ENCODE measurements around the gene TDG.

The TDG gene

DNA sequence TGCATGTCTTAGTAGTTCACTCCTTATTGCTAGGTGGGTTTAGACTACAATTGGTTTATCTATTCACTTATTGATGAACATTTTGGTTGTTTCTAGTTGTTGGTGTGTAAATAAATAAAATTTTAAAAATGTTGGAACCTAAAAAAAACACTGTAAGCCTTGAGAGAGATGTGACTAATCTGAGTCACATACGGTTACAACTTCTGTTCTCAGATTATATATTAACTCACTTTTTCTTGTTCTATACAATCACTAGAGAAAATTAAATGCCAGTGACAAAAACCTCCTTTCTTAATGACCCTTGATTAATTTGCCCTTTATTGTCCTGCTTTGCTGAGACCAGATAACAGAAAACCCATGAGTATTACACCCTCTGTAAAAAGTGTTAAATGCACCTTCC is 7.1 kb upstream of the TDG start:
- Histone ChIP-seq H3K27me3 (replicated peaks; ENCODE audit: control insufficient read depth, insufficient read depth, low read length, poor library complexity, severe bottlenecking) (no peaks in the 10 kb centered on the region), H3K4me3 (ENCODE audit: insufficient read depth, low read depth, low read length, poor library complexity, severe bottlenecking) (no peak overlapping the region), H3K9me3 (ENCODE audit: control insufficient read depth, low read length) (no peaks in the 10 kb centered on the region), H3K27ac (ENCODE audit: insufficient read depth, low read length, poor library complexity, severe bottlenecking) (no peak overlapping the region), H3K36me3 (ENCODE audit: control insufficient read depth, insufficient read depth, low read length) (peaks cover 9% of the 10 kb centered on the region), H3K4me1 (ENCODE audit: control insufficient read depth, insufficient read depth, low read length, poor library complexity, severe bottlenecking) (peaks cover 15% of the 10 kb centered on the region)
- no peak for DNase-seq

DNA sequence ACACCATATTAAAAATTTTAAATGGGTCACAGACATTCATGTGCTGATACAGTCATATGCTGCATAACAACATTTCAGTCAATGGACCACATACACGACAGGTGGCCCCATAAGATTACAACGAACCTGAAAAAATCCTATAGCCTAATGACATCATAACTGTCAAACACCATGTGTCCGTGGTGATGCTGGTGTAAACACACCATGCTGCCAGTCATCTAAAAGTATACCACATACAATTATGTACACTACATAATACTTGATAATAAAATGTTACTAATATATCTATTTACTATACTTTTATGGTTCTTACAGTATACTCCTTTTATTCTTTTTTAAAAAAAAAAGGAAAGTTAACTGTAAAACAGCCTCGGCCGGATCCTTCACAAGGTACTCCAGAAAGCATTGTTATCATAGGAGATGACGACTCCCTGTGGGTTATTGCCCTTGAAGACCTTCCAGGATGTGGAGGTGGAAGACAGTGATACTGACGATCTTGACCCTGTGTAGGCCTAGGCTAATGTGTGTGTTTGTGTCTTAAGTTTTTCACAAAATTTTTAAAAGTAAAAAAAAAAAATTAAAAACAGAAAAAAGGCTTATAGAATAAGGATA is 5.0 kb upstream of the TDG start:
- no peaks in the 10 kb centered on the region for H3K27me3 ChIP-seq (replicated peaks; ENCODE audit: control insufficient read depth, insufficient read depth, low read length, poor library complexity, severe bottlenecking)
- no peak overlapping the region for H3K27ac ChIP-seq (ENCODE audit: insufficient read depth, low read length, poor library complexity, severe bottlenecking)
- no peak overlapping the region for H3K4me3 ChIP-seq (ENCODE audit: insufficient read depth, low read depth, low read length, poor library complexity, severe bottlenecking)
- no peak for DNase-seq
- H3K4me1 ChIP-seq (ENCODE audit: control insufficient read depth, insufficient read depth, low read length, poor library complexity, severe bottlenecking) = peaks cover 19% of the 10 kb centered on the region
- no peaks in the 10 kb centered on the region for H3K36me3 ChIP-seq (ENCODE audit: control insufficient read depth, insufficient read depth, low read length)
- H3K9me3 ChIP-seq (ENCODE audit: control insufficient read depth, low read length) = no peaks in the 10 kb centered on the region

DNA sequence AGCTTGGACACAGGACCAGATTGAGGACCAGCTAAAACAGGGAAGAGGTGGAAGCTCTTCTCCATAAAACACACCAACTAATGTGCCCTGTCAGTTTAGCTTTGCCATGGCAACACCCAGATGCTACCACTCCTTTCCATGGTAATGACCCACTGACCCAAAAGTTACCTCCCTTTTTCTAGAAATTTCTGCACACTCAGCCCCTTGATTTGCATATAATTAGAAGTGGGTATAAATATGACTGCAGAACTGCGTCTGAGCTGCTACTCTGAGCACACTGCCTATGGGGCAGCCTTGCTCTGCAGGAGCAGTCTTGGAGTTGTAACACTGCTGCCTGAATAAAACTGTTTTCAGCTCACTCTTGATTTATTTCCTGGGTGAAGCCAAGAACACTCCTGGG is 3.2 kb upstream of the TDG start:
- no peak overlapping the region for H3K27ac ChIP-seq (ENCODE audit: insufficient read depth, low read length, poor library complexity, severe bottlenecking)
- H3K4me1 ChIP-seq (ENCODE audit: control insufficient read depth, insufficient read depth, low read length, poor library complexity, severe bottlenecking) = peaks cover 19% of the 10 kb centered on the region
- H3K4me3 ChIP-seq (ENCODE audit: insufficient read depth, low read depth, low read length, poor library complexity, severe bottlenecking) = no peak overlapping the region
- H3K9me3 ChIP-seq (ENCODE audit: control insufficient read depth, low read length) = no peaks in the 10 kb centered on the region
- DNase-seq = no peak
- H3K27me3 ChIP-seq (replicated peaks; ENCODE audit: control insufficient read depth, insufficient read depth, low read length, poor library complexity, severe bottlenecking) = no peaks in the 10 kb centered on the region
- no peaks in the 10 kb centered on the region for H3K36me3 ChIP-seq (ENCODE audit: control insufficient read depth, insufficient read depth, low read length)

DNA sequence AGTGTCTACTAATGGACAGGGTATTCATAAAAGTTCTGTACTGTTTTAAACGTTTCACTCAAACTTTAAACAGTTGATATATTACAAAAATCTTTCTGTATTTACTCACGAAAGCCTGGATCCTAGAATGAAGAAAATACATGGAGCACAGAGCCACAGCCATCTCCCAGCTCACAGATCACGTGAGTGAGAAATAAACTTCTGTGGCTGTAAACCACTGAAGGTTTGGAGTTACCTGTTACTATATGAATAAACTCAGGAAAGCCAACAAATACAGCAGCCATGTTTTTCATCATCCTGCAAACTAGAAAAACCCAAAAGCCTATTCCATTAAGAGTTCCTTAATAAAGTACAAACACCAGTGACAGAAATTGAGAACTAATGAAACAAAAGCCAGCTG is 867 bp upstream of the TDG start:
- Histone ChIP-seq H3K4me1 (ENCODE audit: control insufficient read depth, insufficient read depth, low read length, poor library complexity, severe bottlenecking) (peaks cover 19% of the 10 kb centered on the region), H3K9me3 (ENCODE audit: control insufficient read depth, low read length) (no peaks in the 10 kb centered on the region), H3K27ac (ENCODE audit: insufficient read depth, low read length, poor library complexity, severe bottlenecking) (peak overlapping the region; percentile 86), H3K27me3 (replicated peaks; ENCODE audit: control insufficient read depth, insufficient read depth, low read length, poor library complexity, severe bottlenecking) (no peaks in the 10 kb centered on the region), H3K36me3 (ENCODE audit: control insufficient read depth, insufficient read depth, low read length) (no peaks in the 10 kb centered on the region), H3K4me3 (ENCODE audit: insufficient read depth, low read depth, low read length, poor library complexity, severe bottlenecking) (peak overlapping the region; percentile 64)
- no peak for DNase-seq

DNA sequence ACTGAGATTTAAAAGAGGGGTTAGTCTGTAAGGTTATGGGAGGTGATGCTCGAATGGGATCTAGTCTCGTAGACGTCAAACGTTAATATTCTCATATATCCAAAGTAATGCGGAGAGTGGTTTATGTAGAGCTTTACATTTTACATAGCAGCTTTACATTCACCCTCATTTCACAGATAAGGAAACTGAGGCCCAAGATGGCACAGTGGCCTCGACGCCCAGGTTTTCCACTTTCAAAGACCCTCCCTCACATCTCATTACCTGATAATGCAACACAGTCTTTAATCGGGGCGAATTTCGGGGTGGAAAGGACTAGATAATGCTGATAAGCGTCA is 450 bp upstream of the TDG start:
- no peaks in the 10 kb centered on the region for H3K9me3 ChIP-seq (ENCODE audit: control insufficient read depth, low read length)
- no peak for DNase-seq
- peak overlapping the region; percentile 64 for H3K4me3 ChIP-seq (ENCODE audit: insufficient read depth, low read depth, low read length, poor library complexity, severe bottlenecking)
- H3K4me1 ChIP-seq (ENCODE audit: control insufficient read depth, insufficient read depth, low read length, poor library complexity, severe bottlenecking) = peaks cover 19% of the 10 kb centered on the region
- no peaks in the 10 kb centered on the region for H3K36me3 ChIP-seq (ENCODE audit: control insufficient read depth, insufficient read depth, low read length)
- H3K27me3 ChIP-seq (replicated peaks; ENCODE audit: control insufficient read depth, insufficient read depth, low read length, poor library complexity, severe bottlenecking) = no peaks in the 10 kb centered on the region
- peak overlapping the region; percentile 86 for H3K27ac ChIP-seq (ENCODE audit: insufficient read depth, low read length, poor library complexity, severe bottlenecking)

DNA sequence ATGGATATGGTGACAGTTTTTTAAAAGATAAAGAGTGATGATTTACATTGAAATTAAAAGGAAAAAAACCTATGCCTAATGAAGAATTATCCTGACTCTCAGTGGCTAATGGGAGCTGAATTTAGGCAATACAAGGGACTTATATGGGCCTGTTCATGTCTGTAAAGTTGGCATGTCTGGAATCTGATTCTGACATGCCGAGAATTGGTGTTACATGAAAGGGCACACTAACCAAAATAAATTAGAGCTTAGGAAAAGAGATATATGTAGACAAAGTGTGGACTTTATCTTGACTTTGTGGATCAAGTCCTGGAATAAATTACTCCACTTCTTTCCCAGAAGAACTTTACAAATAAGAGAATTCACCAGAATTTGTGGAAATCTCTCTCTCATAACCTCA is 1.1 kb downstream of the TDG start:
- DNase-seq = no peak
- H3K27ac ChIP-seq (ENCODE audit: insufficient read depth, low read length, poor library complexity, severe bottlenecking) = peak overlapping the region; percentile 86
- peaks cover 19% of the 10 kb centered on the region for H3K4me1 ChIP-seq (ENCODE audit: control insufficient read depth, insufficient read depth, low read length, poor library complexity, severe bottlenecking)
- no peaks in the 10 kb centered on the region for H3K36me3 ChIP-seq (ENCODE audit: control insufficient read depth, insufficient read depth, low read length)
- H3K4me3 ChIP-seq (ENCODE audit: insufficient read depth, low read depth, low read length, poor library complexity, severe bottlenecking) = peak overlapping the region; percentile 64
- no peaks in the 10 kb centered on the region for H3K9me3 ChIP-seq (ENCODE audit: control insufficient read depth, low read length)
- H3K27me3 ChIP-seq (replicated peaks; ENCODE audit: control insufficient read depth, insufficient read depth, low read length, poor library complexity, severe bottlenecking) = no peaks in the 10 kb centered on the region

DNA sequence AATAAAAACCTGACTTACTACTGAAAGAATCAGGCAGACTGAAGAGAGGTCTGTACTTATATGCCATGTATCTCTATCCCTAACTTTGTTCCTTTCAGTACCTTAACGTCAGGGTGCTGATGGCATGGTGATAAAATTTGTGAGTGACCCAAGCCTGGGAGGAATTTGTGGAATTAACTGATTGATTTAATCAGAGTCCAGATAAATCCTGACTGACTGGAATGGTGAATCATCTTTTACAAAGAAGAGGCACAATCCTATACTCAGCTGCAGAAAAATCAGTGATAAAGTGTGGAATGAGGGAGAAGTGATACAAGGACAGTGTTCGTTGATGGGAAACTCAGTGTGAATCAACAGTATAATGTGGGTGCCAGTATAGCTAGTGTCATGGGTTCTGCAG is 3.7 kb downstream of the TDG start:
- H3K27me3 ChIP-seq (replicated peaks; ENCODE audit: control insufficient read depth, insufficient read depth, low read length, poor library complexity, severe bottlenecking) = no peaks in the 10 kb centered on the region
- no peak overlapping the region for H3K4me3 ChIP-seq (ENCODE audit: insufficient read depth, low read depth, low read length, poor library complexity, severe bottlenecking)
- DNase-seq = no peak
- H3K27ac ChIP-seq (ENCODE audit: insufficient read depth, low read length, poor library complexity, severe bottlenecking) = no peak overlapping the region
- peaks cover 17% of the 10 kb centered on the region for H3K4me1 ChIP-seq (ENCODE audit: control insufficient read depth, insufficient read depth, low read length, poor library complexity, severe bottlenecking)
- no peaks in the 10 kb centered on the region for H3K36me3 ChIP-seq (ENCODE audit: control insufficient read depth, insufficient read depth, low read length)
- no peaks in the 10 kb centered on the region for H3K9me3 ChIP-seq (ENCODE audit: control insufficient read depth, low read length)

DNA sequence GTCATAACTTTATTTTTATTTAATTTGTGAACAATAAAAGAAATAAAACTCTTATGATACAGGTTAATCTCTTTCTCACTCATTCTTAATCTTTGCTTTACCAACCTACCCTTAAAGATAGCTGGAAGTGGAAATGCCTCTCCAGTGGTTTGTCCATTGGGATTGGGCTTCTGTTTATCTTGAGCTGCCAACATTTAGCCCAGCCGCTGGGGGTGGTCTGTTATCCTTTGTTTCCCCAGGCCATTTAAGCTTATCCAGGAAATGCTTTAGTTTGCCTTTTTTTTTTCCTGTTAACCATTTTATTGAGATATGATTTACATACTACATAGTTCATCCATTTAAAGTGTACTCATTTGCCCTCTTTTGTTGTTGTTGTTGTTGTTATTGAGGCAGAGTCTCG is 8.2 kb downstream of the TDG start:
- Histone ChIP-seq H3K4me1 (ENCODE audit: control insufficient read depth, insufficient read depth, low read length, poor library complexity, severe bottlenecking) (no peaks in the 10 kb centered on the region), H3K9me3 (ENCODE audit: control insufficient read depth, low read length) (no peaks in the 10 kb centered on the region), H3K27me3 (replicated peaks; ENCODE audit: control insufficient read depth, insufficient read depth, low read length, poor library complexity, severe bottlenecking) (no peaks in the 10 kb centered on the region), H3K36me3 (ENCODE audit: control insufficient read depth, insufficient read depth, low read length) (peaks cover 20% of the 10 kb centered on the region), H3K4me3 (ENCODE audit: insufficient read depth, low read depth, low read length, poor library complexity, severe bottlenecking) (no peak overlapping the region), H3K27ac (ENCODE audit: insufficient read depth, low read length, poor library complexity, severe bottlenecking) (no peak overlapping the region)
- DNase-seq = no peak

DNA sequence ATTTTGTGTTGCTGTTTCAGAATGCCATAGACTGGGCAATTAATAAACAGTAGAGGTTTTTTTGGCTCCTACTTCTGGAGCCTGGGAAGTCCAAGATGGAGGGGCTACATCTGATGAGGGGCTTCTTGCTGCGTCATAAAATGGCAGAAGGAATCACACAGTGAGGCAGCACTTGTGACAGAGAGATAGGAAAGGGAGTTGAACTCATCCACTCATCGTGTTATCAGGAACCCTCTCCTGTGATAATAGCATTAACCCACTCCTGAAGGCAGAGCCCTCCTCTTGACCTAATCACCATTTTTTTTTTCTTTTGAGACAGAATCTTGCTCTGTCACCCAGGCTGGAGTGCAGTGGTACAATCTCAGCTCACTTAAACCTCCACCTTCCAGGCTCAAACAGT is 9.7 kb downstream of the TDG start:
- H3K9me3 ChIP-seq (ENCODE audit: control insufficient read depth, low read length) = no peaks in the 10 kb centered on the region
- no peaks in the 10 kb centered on the region for H3K4me1 ChIP-seq (ENCODE audit: control insufficient read depth, insufficient read depth, low read length, poor library complexity, severe bottlenecking)
- no peak overlapping the region for H3K4me3 ChIP-seq (ENCODE audit: insufficient read depth, low read depth, low read length, poor library complexity, severe bottlenecking)
- H3K27me3 ChIP-seq (replicated peaks; ENCODE audit: control insufficient read depth, insufficient read depth, low read length, poor library complexity, severe bottlenecking) = no peaks in the 10 kb centered on the region
- peaks cover 28% of the 10 kb centered on the region for H3K36me3 ChIP-seq (ENCODE audit: control insufficient read depth, insufficient read depth, low read length)
- no peak overlapping the region for H3K27ac ChIP-seq (ENCODE audit: insufficient read depth, low read length, poor library complexity, severe bottlenecking)
- DNase-seq = no peak

DNA sequence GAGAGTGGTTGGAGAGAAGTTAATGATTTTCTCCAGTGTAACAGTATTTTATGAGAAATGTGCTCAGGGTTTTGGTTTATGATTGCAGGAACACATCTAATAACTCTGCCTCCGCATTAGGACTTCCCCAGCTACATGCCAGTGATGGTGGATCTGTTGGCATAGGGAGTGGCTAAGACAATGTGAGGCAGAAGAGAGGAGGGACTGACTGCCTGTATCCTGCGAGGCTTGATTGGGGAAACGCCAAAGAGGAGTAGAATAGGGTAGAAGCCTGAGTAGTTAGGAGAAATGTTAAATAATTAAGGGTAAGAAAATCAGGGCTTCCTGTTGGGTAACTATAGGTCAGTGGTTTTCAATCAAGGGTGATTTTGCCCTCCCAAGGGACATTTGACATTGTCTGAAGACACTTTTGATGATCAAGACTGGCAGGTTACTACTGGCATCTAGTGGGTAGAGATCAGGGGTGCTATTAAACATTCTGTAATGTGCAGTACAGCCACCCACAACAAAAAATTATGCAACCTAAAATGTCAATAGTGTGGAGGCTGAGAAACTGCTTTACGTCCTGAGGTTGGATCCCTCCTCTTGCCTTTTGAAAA is 12.8 kb downstream of the TDG start:
- no peaks in the 10 kb centered on the region for H3K9me3 ChIP-seq (ENCODE audit: control insufficient read depth, low read length)
- no peak overlapping the region for H3K27ac ChIP-seq (ENCODE audit: insufficient read depth, low read length, poor library complexity, severe bottlenecking)
- H3K4me3 ChIP-seq (ENCODE audit: insufficient read depth, low read depth, low read length, poor library complexity, severe bottlenecking) = no peak overlapping the region
- no peaks in the 10 kb centered on the region for H3K4me1 ChIP-seq (ENCODE audit: control insufficient read depth, insufficient read depth, low read length, poor library complexity, severe bottlenecking)
- H3K36me3 ChIP-seq (ENCODE audit: control insufficient read depth, insufficient read depth, low read length) = peaks cover 51% of the 10 kb centered on the region
- DNase-seq = no peak
- no peaks in the 10 kb centered on the region for H3K27me3 ChIP-seq (replicated peaks; ENCODE audit: control insufficient read depth, insufficient read depth, low read length, poor library complexity, severe bottlenecking)

Measured in effector memory CD4-positive, alpha-beta T cell (primary cell).